Hepatocyte (in vitro differentiated cells): Measurements from ENCODE around the gene ZNF3.

Experiments
- EZH2 ChIP-seq: fragments of 200-600 bp; sonication (generic); IDR thresholded peaks from 2 replicates; pipeline ENCODE4 v1.6.1; 2016; ENCODE audit warnings: antibody characterized with exemption, mild to moderate bottlenecking, borderline replicate concordance
- EZH2phosphoT487 ChIP-seq: fragments of 200-600 bp; sonication (generic); IDR thresholded peaks from one replicate; pipeline ENCODE4 v1.6.1; 2018; ENCODE audit warnings: antibody characterized with exemption, mild to moderate bottlenecking, low read depth, moderate library complexity; ENCODE audit not compliant: unreplicated experiment, severe bottlenecking
- TF ChIP-seq, protein P1 (sequence below): fragments of 200-600 bp; sonication (generic); IDR thresholded peaks from 2 replicates; pipeline ENCODE4 v1.5.1; 2016; ENCODE audit warnings: antibody characterized with exemption, mild to moderate bottlenecking; ENCODE audit not compliant: poor library complexity

GRCh38 chr7:100126931-100127865, 45.7 kb upstream of the ZNF3 start, which contains the start of gene MBLAC1:
- TF ChIP-seq, protein P1, sequence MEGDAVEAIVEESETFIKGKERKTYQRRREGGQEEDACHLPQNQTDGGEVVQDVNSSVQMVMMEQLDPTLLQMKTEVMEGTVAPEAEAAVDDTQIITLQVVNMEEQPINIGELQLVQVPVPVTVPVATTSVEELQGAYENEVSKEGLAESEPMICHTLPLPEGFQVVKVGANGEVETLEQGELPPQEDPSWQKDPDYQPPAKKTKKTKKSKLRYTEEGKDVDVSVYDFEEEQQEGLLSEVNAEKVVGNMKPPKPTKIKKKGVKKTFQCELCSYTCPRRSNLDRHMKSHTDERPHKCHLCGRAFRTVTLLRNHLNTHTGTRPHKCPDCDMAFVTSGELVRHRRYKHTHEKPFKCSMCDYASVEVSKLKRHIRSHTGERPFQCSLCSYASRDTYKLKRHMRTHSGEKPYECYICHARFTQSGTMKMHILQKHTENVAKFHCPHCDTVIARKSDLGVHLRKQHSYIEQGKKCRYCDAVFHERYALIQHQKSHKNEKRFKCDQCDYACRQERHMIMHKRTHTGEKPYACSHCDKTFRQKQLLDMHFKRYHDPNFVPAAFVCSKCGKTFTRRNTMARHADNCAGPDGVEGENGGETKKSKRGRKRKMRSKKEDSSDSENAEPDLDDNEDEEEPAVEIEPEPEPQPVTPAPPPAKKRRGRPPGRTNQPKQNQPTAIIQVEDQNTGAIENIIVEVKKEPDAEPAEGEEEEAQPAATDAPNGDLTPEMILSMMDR, result no peak
- TF ChIP-seq EZH2 (no peak), EZH2phosphoT487 (no peak)
